Pericardium fibroblast (primary cell): ENCODE results near the gene SUMF1. TPM values are rescaled to one million over a fixed set of nuclear protein-coding genes. Genes with fewer than 3 reads are reported as not detected.

Experiments used
- total RNA-seq: library from RNA; depleted of rRNA; stranded (reverse); fragments of >200 nt; gene quantifications from 2 replicates; pipeline ENCODE4 v1.2.3, GENCODE V29; 2015

Gene SUMF1
- 50.6 and 77.3 TPM in 2 replicates for total RNA-seq

GRCh38 chr3:4466741-4467521 is at the start of gene SUMF1:
TSS of gene SUMF1 (minus strand) at chr3:4467269. CDS start at chr3:4467245, 24 bp downstream.

GRCh38 chr3:4493014-4493940 is 26.2 kb upstream of the SUMF1 start, which contains the start of gene ITPR1:
TSS of gene ITPR1 (plus strand) at chr3:4493348. CDS start at chr3:4516492, 23,144 bp downstream.

Other genes starting within 250 kb of the SUMF1 start
- 9.7 and 15.0 TPM in 2 replicates for gene SETMAR, start 163.9 kb downstream of the SUMF1 start, total RNA-seq
- gene ITPR1, start 26.1 kb upstream of the SUMF1 start, total RNA-seq = 16.3 and 33.0 TPM in 2 replicates